ENCODE measurements around the gene PHF13.

Gene PHF13

GRCh38 chr1:6660415-6661049 lies 47.0 kb downstream of the PHF13 start:
- TF ChIP-seq GATA1 (IDR thresholded peaks at IDR 0.05; ENCODE audit: low read depth, low read length) (no peak), POLR2A (IDR thresholded peaks at IDR 0.05; ENCODE audit: low read length) (no peak)
- no peak for DNase-seq

GRCh38 chr1:6662468-6662867 lies 48.9 kb downstream of the PHF13 start:
- peak in 1 of 2 experiments; percentile 43 for DNase-seq

DNA sequence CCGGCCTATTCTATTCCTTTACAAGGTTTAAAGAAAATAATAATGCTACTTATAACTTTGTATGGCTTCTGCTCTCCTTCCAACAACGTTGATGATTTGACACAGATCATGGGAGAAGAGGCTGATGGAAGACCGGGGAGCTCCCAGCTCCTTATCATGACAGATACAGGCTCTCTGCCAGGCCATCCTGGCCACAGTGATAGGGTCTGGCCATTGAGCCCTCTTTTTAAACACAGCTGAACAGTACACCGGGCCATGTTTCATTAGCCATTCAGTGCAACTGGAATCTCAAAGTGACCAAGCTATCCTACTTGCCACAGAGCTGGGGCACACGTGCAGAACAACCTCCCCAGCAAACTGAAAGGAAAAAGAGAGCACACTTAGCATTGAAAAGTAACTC lies 53.2 kb downstream of the PHF13 start:
- TF ChIP-seq POLR2A (IDR thresholded peaks at IDR 0.05; ENCODE audit: low read length) (no peak), GATA1 (IDR thresholded peaks at IDR 0.05; ENCODE audit: low read depth, low read length) (peak; percentile 76)
- DNase-seq, result peak; percentile 87 to 95

DNA sequence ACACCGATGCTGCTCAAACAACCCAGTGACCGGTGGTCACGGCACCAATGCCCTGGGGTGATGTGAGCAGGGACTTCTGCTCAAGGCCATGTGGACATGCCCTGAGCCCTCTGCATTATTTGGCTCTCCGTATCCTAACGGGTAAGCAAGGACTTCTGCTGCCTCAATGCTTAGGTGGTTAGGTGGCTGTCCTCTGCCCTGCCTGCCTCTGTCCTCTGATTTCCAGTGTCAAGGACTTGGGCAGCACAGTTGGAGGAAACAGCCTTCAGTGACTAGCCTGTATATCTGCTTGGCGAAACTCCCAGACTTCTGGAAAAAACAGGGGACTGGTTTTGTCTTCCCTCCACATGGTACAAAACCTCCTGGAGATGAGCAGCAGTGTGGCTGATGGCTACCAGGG lies 53.6 kb downstream of the PHF13 start:
- TF ChIP-seq GATA1 (IDR thresholded peaks at IDR 0.05; ENCODE audit: low read depth, low read length) (no peak), POLR2A (IDR thresholded peaks at IDR 0.05; ENCODE audit: low read length) (no peak)
- DNase-seq, result peak; percentile 44 to 48

- TF ChIP-seq POLR2A (IDR thresholded peaks at IDR 0.05; ENCODE audit: low read length) (no peak), GATA1 (IDR thresholded peaks at IDR 0.05; ENCODE audit: low read depth, low read length) (no peak)
- DNase-seq, result no peak
Measured at GRCh38 chr1:6668503-6668902, 55.0 kb downstream of the PHF13 start.

GRCh38 chr1:6672558-6672957 lies 59.0 kb downstream of the PHF13 start:
- TF ChIP-seq POLR2A (IDR thresholded peaks at IDR 0.05; ENCODE audit: low read length), result peak; percentile 40
- TF ChIP-seq GATA1 (IDR thresholded peaks at IDR 0.05; ENCODE audit: low read depth, low read length), result peak; percentile 91
- DNase-seq, result peak; percentile 93 to 99

Measured in erythroblast (primary cell).